HG03565 (cell line): ENCODE measurements around the gene TPX2.

ENCODE experiments used
- ATAC-seq: cut with Tn5 transposase; IDR thresholded peaks from one replicate; pipeline ENCODE4 v1.9.1; 2021; ENCODE audit warnings: mild to moderate bottlenecking, moderate library complexity; ENCODE audit not compliant: unreplicated experiment

TPX2 gene

GRCh38 chr20:31705598-31706597 lies 33.2 kb upstream of the TPX2 start:
- ATAC-seq, result peak; percentile 67

GRCh38 chr20:31706607-31707257 lies 32.4 kb upstream of the TPX2 start:
- ATAC-seq, result no peak

GRCh38 chr20:31707258-31707615 lies 31.9 kb upstream of the TPX2 start:
- no peak for ATAC-seq

GRCh38 chr20:31707994-31708735 lies 30.9 kb upstream of the TPX2 start:
- no peak for ATAC-seq

- ATAC-seq, result no peak
Measured at GRCh38 chr20:31708736-31709534, 30.2 kb upstream of the TPX2 start.

GRCh38 chr20:31709939-31710338 lies 29.2 kb upstream of the TPX2 start:
- ATAC-seq, result no peak

- ATAC-seq, result no peak
Measured at GRCh38 chr20:31710423-31711108, 28.5 kb upstream of the TPX2 start.

GRCh38 chr20:31711179-31712111 lies 27.6 kb upstream of the TPX2 start:
- ATAC-seq, result no peak

GRCh38 chr20:31712112-31712553 lies 27.0 kb upstream of the TPX2 start:
- ATAC-seq, result no peak

- no peak for ATAC-seq
Measured at GRCh38 chr20:31712564-31713311, 26.4 kb upstream of the TPX2 start.

- ATAC-seq, result no peak
Measured at GRCh38 chr20:31713312-31714273, 25.5 kb upstream of the TPX2 start.

- no peak for ATAC-seq
Measured at GRCh38 chr20:31715766-31716165, 23.3 kb upstream of the TPX2 start.

- no peak for ATAC-seq
Measured at GRCh38 chr20:31716351-31716750, 22.7 kb upstream of the TPX2 start.

GRCh38 chr20:31716818-31717477 lies 22.1 kb upstream of the TPX2 start:
- no peak for ATAC-seq

GRCh38 chr20:31717478-31718201 lies 21.4 kb upstream of the TPX2 start:
- peak; percentile 46 for ATAC-seq
